Measurements from ENCODE around the gene POLR2B. TPM values are rescaled to one million over a fixed set of nuclear protein-coding genes. Genes with fewer than 3 reads are reported as not detected.

POLR2B gene
- 64.2 to 86.9 TPM (median 66.2 TPM) in 5 replicates for total RNA-seq (2022; extraction: Qiagen RNA extraction)

DNA sequence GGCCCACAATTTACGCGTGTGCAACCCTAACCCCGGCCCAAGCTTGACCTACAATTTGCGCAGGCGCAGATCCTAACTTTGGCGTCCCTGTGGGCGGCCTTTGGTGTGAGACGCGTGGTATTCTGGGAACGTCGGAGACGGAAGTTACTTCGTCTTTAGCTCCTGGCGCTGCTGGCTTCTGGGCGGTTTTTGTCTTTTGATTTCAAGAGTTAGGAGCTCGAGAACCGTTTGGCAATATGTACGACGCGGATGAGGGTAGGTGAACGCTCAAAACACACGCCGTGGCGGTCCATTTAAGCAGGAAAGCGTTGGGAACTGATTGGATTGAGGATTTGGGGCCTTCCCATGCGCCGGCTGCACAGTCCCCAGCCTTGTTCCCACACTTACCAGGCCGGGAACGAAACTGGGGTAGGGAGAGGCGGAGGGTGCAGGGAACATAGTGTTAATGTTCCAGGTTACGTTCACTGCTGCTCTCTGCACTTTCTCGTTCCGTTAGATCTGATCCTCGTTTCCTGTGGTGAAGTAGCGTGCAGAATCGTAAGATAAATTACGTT, at the start of gene POLR2B:
TSS of gene POLR2B (plus strand) at position 147 of the 554 bp plus-strand sequence. CDS start at position 237, 90 bp downstream.

DNA sequence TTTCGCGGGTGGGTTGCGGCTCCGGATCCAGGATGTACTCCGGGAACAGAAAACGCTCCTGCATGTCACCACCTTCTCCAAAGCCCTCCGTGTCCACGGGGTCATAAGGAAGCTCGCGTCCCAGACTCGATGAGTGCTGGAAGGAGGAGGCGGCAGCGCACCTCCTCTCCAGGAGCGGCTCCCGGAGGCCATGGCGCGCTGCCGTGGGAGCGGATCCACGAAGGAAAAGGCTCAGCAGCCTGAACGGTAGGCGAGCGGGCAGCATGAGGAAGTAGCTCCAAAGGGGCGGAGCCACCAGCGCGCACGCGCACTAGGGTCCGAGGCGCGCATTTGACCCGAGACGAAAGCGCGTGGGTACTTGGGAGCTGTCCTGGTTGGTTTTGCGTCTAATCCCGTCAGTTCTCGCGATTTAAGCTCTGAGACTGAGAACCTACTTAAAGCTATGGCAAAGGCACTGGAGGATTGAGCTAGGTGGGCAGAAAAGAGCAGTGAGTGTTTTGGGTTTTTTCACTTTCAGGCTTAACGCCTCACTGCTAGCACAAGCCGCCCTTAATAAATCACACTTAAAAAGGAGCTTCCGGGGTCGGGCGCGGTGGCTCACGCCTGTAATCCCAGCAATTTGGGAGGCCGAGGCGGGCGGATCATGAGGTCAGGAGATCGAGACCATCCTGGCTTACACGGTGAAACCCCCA, 1.2 kb upstream of the POLR2B start, which contains the start of gene NOA1:
TSS of gene NOA1 (minus strand) at position 286 of the 692 bp plus-strand sequence. CDS start at position 265, 21 bp downstream.

Other genes starting within 250 kb of the POLR2B start
- gene SPINK2, start 157.2 kb upstream of the POLR2B start, total RNA-seq (2022; extraction: Qiagen RNA extraction): 0.18 TPM in 1 of 5 replicates, not detected in the others
- 6.4 to 12.0 TPM (median 7.8 TPM) in 5 replicates for gene REST, start 71.0 kb upstream of the POLR2B start, total RNA-seq (2022; extraction: Qiagen RNA extraction)
- 14.5 to 16.4 TPM (median 15.3 TPM) in 5 replicates for gene NOA1, start 1.3 kb upstream of the POLR2B start, total RNA-seq (2022; extraction: Qiagen RNA extraction)
- gene IGFBP7, start 131.5 kb downstream of the POLR2B start, total RNA-seq (2022; extraction: Qiagen RNA extraction): 199 to 334 TPM (median 253 TPM) in 5 replicates